GM13977 (cell line): Measurements from ENCODE around the gene RLF.

Source experiments
- DNase-seq: peaks from one replicate; pipeline ENCODE4 v3.0.0; 2012; ENCODE audit warnings: low spot score
- CTCF ChIP-seq: IDR thresholded peaks from 2 replicates; pipeline ENCODE4 v1.5.1; 2012; ENCODE audit warnings: mild to moderate bottlenecking, control low read depth; ENCODE audit not compliant: insufficient read depth; ENCODE audit errors: extremely low read depth, missing control alignments
- in situ Hi-C: fragments of 300-500 bp; cut with MboI; formaldehyde crosslinking; loops from one replicate; pipeline ENCODE4 v1.12.0; 2022; ENCODE audit warnings: low sequenced_read_pairs, low pct_unique_long_range_greater_than_20kb, mixed read lengths, inconsistent platforms; ENCODE audit not compliant: unreplicated experiment

RLF gene

DNA sequence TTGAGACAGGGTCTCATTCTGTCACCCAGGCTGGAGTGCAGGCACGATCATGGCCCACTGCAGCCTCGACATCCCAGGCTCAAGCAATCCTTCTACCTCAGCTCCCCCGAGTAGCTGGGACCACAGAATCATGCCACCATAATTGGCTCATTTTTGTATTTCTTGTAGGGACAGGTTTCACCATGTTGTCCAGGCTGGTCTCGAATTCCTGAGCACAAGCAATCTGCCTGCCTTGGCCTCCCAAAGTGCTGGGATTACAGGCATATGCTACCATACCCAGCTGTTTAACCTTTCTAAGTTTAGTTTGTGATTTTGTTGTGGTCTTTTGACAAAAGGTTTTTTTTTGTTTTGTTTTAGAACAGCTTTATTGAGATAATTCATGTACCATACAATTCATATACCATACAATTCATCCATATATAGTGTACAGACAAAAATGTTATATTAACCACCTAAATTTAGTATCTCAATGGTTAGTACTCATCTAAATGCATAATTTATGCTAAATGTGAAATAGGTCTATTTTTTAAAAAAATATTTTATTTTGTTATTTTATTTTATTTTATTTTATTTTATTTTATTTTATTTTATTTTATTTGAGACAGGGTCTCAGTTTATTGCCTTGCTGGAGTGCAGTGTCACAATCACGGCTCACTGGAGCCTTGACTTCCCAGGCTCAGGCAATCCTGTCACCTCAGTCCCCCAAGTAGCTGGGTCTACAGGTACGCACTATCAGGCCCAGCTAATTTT lies 105.8 kb downstream of the RLF start:
- DNase-seq = no peak
- in situ Hi-C loops = no loop called here
- TF ChIP-seq CTCF = no peak

DNA sequence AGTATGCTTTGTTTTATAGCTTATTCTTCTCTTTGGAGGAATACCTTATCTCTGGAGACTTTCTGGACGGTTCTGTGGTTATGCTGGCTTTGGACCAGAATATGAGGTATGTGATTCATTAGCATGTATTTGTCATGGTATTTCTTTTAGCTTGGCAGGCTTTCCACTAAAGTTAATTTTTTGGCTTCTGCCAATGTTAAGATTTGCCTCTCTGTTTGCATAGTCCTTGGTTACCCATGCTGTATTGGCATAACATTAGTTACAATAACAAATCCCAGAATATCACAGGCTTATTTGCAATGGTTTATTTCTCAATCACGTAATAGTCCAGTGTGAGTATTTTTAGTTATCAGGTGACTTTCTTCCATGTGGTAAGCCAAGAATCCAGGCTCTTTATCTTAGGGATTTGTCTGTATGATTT lies 106.6 kb downstream of the RLF start:
- in situ Hi-C loops = no loop called here
- TF ChIP-seq CTCF = no peak
- DNase-seq = no peak

- no peak for TF ChIP-seq CTCF
- in situ Hi-C loops = no loop called here
- no peak for DNase-seq
Observed at GRCh38 chr1:40268211-40268610, 107.0 kb downstream of the RLF start.

GRCh38 chr1:40270152-40270834 lies 109.1 kb downstream of the RLF start:
- TF ChIP-seq CTCF = no peak
- in situ Hi-C loops = no loop called here
- DNase-seq = no peak

DNA sequence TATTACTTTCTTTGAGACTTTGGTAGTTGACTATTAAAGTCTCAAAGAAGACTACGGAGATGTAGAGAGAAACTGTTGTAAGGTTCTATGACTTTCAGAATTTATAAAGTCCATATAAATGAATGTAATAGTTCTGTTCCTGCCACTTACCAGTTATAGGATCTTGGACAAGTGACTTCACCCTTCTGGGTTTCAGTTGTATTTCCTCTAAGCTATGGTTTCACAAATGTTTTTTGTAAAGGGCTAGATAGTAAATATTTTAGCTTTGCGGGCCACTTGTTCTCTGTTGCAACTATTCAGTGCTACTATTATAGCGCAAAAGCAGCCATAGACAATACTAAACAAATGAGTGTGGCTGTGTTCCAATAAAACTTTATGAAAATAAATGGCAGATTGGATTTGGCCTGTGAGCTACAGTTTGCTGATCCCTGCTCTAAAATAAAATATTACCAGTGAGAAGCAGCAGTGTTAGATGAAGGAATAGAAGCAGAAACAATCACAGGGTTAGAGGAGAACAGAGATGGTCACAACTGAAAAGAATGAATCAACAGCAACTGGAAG lies 111.5 kb downstream of the RLF start:
- in situ Hi-C loops = no loop called here
- TF ChIP-seq CTCF = no peak
- no peak for DNase-seq

GRCh38 chr1:40273547-40274166 lies 112.5 kb downstream of the RLF start:
- DNase-seq = no peak
- no peak for TF ChIP-seq CTCF
- in situ Hi-C loops = no loop called here
